A549 treated with Mapracorat at 1 μM for 4 hours (cell line): ENCODE results near the gene TRAPPC11. TPM values are rescaled to one million over a fixed set of nuclear protein-coding genes. Genes with fewer than 3 reads are reported as not detected.

Source experiments
- total RNA-seq: library from RNA; stranded (reverse); fragments of 200-300 nt; extraction: Qiagen RNA extraction; gene quantifications from 5 replicates; pipeline ENCODE4 v1.2.3, GENCODE V29; 2022

TRAPPC11 gene
- 8.6 to 10.9 TPM (median 9.9 TPM) in 5 replicates for total RNA-seq

GRCh38 chr4:183659029-183659871 is at the start of gene TRAPPC11, which contains the start of gene RWDD4:
Gene TRAPPC11, plus strand, starts transcription at chr4:183659293. Its CDS starts 4,575 bp downstream, at chr4:183663868.
Gene RWDD4, minus strand, starts transcription at chr4:183659185. Its CDS starts 233 bp downstream, at chr4:183658952.

Other genes with a start within 250 kb of the TRAPPC11 start
- 9.7 to 10.6 TPM (median 10.1 TPM) in 5 replicates for gene CDKN2AIP, start 214.7 kb upstream of the TRAPPC11 start, total RNA-seq
- gene ING2, start 154.2 kb upstream of the TRAPPC11 start, total RNA-seq: 9.5 to 11.7 TPM (median 10.3 TPM) in 5 replicates
- gene RWDD4, start 108 bp upstream of the TRAPPC11 start, total RNA-seq: 17.7 to 19.2 TPM (median 18.6 TPM) in 5 replicates
- 2.0 to 3.7 TPM (median 2.3 TPM) in 5 replicates for gene STOX2, start 246.0 kb downstream of the TRAPPC11 start, total RNA-seq